GOT3 (cell line): ENCODE results near the gene INF2.
"Not testable (repeated sequence)": the region's sequence is repeated elsewhere in the genome, so short reads cannot be mapped to it uniquely, and the experiment has no call there.

Experiments
- DNase-seq: peaks from one replicate; lab custom pipeline; 2025; ENCODE audit warnings: mixed read lengths; lab: John Stamatoyannopoulos, UW

INF2 gene

GRCh38 chr14:104721505-104722431, 32.4 kb downstream of the INF2 start:
- no peak for DNase-seq

DNA sequence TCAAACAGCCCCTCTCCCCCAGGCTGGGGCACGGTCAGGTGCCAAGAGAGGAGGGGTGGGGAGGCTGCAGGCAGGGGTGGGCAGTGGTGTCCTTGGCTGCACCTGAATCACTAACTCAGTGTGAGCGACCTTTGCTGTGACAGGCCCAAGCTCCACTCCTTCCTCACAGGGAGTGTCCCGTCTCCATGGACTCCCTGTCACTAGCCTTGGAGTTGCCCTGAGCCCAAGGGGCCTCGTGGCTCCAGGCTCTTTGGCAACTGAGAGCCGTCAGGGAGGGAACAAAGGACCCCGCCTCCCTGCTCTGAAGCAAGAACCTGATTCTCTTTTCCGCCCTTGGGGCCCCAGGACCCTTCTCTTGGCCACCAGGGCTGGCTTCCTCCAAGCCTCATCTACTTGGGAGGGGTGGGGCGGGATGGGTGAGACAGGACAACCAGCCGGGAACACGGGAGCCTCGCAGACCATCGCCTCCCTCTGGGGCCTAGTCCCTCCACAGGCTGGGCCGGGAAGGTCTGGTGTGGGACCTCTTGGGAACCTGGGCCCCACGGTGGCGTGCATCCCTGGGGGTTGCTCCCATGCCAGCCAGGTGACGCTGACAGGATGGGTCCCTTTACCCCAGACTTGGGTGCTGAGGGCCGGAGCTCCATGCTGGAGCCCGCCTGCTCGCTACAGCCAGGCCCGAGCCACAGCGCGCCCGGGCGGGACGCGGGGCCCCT, 33.7 kb downstream of the INF2 start:
- DNase-seq, result no peak

GRCh38 chr14:104723651-104724406, 34.4 kb downstream of the INF2 start, which contains the start of gene ADSS1:
TSS of gene ADSS1 (plus strand) at chr14:104724229. CDS start at chr14:104724271, 42 bp downstream.
- no peak for DNase-seq

GRCh38 chr14:104724407-104724980, 35.1 kb downstream of the INF2 start:
- DNase-seq, result no peak

DNA sequence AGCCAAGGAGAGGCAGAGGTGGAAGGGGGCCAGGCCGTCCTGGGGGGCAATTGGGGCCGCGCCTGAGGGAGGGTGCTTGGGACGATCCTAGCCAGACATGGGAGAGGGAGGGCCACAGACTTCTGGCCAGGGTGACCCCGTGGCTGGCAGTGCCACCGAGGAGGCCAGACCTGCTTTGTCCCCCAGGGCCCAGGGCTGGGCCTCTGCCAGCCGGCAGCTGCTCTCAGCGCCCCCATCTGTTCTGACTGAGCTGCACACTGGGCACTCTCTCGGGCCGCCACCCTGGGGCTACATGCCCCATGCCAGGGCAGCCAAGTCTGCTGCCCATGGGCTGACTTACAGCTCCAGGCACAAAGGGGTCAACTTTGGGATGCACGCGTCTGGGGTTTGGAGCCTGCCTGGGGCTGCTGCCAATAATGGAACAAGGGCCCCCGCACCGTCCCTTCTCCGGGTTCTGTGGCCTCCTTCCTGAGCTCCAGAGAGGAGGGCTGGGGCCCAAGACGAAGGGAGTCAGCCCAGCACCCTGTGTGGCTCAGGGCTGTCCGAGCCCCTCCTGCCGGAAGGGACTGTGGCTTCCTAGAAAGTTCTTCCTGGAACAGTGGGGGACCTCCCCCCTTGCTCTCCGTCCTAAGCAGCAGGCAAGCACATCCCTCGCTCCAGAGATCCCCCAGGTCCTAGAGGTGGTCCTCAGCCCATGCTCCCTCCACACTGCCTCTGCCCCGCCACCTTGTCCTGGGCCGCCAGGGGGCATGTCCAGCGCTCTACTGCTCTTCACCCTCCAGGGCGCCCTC, 35.8 kb downstream of the INF2 start:
- DNase-seq, result no peak

GRCh38 chr14:104725772-104726548, 36.5 kb downstream of the INF2 start:
- DNase-seq, result no peak

DNA sequence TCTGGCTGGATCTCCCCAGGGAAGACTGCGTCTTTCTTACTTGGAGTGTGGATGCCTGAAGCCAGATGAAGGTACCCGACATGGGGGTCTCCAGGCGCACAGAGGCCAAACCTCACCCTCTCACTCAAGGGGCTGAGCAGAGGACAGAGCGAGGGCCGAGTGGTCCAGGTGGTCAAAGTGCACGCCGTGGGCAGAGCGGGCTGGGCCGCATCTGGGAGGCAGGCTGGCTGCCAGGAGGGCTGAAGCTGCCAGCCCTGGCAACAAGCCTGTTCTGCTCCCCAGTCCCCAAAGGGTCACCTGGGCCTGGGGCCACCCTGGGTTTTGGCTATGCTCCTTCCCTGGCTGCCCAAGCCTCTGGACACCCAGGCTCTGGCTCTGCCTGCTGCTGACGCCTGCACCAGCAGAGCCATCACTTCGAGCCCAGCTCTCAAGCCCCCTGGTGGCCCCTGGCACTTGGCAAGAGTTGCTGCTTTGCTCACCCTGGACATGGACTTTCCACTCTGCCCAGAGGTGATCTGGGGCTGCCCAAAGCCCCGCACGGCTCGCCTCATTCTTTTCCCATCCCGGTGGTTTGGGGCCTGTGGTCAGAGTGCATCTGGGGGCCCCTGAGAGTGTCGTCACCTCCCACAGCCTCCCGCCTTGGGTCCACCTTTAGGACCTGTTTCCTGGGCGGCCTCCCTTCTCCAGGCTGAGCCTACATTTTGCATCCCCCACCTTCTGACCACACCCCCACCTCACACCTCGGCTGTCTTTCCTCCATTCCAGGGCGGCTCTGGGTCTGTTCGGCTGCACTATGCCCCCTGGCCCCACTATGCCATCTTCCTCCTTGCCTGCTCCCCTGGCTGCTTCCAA, 37.4 kb downstream of the INF2 start:
- DNase-seq, result no peak

GRCh38 chr14:104728631-104729030, 39.2 kb downstream of the INF2 start:
- DNase-seq, result no peak

DNA sequence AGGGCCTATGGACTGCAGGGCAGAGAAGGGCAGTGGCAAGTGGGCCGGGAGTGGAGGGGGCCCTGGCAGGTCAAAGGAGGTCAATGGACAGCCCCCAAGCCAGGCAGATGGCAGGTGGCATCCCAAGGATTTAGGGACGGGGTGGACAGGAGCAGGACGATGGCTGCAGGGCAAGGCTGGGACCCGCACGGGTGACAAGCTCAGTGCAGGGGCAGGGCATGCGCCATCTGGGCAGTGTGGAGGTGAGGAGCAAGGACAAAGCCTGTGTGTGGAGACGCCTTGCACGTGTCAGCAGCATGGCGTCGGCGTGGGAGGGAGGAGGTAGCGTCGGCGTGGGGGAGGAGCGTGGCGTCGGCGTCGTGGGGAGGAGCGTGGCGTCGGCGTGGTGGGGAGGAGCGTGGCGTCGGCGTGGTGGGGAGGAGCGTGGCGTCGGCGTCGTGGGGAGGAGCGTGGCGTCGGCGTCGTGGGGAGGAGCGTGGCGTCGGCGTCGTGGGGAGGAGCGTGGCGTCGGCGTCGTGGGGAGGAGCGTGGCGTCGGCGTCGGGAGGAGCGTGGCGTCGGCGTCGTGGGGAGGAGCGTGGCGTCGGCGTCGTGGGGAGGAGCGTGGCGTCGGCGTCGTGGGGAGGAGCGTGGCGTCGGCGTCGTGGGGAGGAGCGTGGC, 39.9 kb downstream of the INF2 start:
- not testable (repeated sequence) for DNase-seq

- DNase-seq, result no peak
These were observed 40.4 kb downstream of the INF2 start for GRCh38 chr14:104729835-104730181.

DNA sequence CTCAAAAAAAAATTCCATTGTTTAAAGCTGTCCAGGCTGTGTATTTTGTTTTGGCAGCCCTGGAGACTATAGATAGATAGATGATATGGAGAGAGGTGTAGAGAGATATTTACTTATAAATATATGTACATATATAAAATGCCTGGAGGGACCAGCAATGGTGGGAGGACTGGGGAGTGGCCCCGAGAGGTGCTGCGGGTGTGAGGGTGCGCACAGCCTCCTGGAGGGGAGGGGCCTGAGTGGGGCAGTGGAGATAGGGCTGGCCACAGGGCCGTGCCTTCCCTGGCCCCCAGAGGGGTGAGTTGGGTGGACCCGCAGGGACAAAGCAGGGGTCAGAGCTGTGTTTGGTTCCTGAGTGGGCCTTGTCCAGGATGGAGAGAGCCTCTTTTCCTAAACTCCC, 41.1 kb downstream of the INF2 start:
- no peak for DNase-seq

GRCh38 chr14:104731320-104732294, 42.2 kb downstream of the INF2 start:
- DNase-seq, result no peak

- DNase-seq, result no peak
These were observed 43.0 kb downstream of the INF2 start for GRCh38 chr14:104732355-104732804.

DNA sequence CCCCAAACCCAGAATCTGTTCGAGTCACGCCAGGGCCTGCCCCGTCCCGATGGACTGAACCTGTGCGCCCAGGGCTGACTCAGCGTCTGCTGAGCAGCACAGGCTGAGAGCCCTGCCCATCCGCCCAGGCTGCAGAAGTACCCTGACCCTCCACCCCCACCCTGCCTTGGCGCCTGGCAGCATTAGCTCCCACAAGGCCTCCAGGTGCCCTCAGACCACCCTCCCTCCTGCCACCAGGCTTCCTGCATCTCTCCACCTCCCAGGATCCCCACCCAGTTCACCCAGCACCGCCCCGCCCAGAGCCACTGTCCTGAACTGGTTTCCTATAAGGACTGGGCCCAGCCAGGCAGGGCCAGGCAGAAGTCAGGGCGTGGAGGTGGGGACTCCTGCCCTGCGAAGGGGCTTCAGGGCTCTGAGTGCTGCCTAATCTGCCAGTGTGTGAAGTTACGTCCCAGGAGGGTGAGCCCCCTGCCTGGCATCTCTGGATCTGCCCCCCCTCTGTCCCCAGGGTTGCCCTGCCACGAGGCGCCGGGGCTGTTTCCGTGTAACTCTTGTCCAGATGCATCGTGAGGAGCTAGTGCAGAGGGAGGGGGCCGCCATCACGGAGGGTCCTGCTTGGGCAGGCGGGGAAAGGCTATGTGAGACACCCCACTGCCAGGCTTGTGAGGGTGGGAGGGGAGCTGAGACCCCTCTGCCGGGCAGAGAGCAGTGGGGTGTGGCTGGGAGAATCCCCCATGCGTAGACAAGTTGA, 43.7 kb downstream of the INF2 start:
- no peak for DNase-seq

- no peak for DNase-seq
These were observed 44.7 kb downstream of the INF2 start for GRCh38 chr14:104734051-104734587.

- DNase-seq, result no peak
These were observed 45.2 kb downstream of the INF2 start for GRCh38 chr14:104734601-104734990.
